Effector memory CD8-positive, alpha-beta T cell (primary cell): ENCODE data around the gene MICAL3.
"Not testable (repeated sequence)": the region's sequence is repeated elsewhere in the genome, so short reads cannot be mapped to it uniquely, and the experiment has no call there.

Experiments
- ATAC-seq: fragments of 150-1000 bp; cut with Tn5 transposase; replicated peaks from 2 replicates; pipeline ENCODE4 v1.10.0; 2021; ENCODE audit warnings: mild to moderate bottlenecking, moderate library complexity
- DNase-seq, 3 experiments: peaks; one replicate each; pipeline ENCODE4 v3.0.0; 2021
- H3K27ac Mint-ChIP-seq, 2 donors: one replicate each; pipeline ENCODE4 v1.8.0; 2022; ENCODE audit warnings: mild to moderate bottlenecking in 2 of 2, mixed read lengths in 2 of 2, moderate library complexity in 2 of 2
- H3K27me3 Mint-ChIP-seq, 2 donors: one replicate each; pipeline ENCODE4 v1.8.0; 2022; ENCODE audit warnings: mixed read lengths in 2 of 2
- H3K36me3 Mint-ChIP-seq: one replicate; pipeline ENCODE4 v1.8.0; 2022; ENCODE audit warnings: mild to moderate bottlenecking, moderate library complexity, mixed read lengths; ENCODE audit not compliant: insufficient read depth
- H3K4me1 Mint-ChIP-seq, 2 donors: one replicate each; pipeline ENCODE4 v1.8.0; 2022; ENCODE audit warnings: low read depth in 2 of 2, mixed read lengths in 2 of 2
- H3K4me3 Mint-ChIP-seq, 2 donors: one replicate each; pipeline ENCODE4 v1.8.0; 2022; ENCODE audit warnings: mild to moderate bottlenecking in 2 of 2, mixed read lengths in 2 of 2, moderate library complexity in 2 of 2
- H3K9me3 Mint-ChIP-seq, 2 donors: one replicate each; pipeline ENCODE4 v1.8.0; 2022; ENCODE audit warnings: mixed read lengths in 2 of 2

MICAL3 gene

DNA sequence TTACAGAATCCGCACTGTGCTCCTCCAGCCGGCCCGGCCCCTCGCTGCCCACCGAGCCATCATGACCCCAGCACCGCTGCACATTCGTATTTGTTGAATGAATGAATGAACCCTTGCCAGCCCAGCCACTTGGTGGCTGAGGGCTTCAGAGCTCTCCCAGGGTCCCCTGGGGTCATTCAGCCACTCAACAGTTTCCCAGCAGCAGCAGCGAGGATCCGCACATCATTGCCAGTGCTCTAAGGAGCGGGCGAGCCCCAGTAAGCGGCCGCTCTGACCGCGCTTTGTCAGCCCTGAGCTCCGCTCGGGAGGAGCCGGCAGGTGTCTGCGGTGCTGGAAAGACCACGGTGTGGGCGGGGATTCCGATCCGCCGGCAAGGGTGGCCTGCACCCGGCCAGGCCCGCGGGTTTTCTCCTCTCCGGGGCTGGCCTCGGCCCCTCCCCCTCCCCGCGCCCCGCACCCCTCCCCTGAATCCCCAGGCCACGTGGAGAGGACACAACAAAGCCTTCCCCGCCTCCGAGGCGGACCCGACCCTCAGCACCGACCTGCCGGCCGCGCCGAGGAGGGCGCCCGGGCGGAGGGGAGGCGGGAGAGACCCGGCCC lies 250.7 kb downstream of the MICAL3 start:
- peak overlapping the region; percentile 91 to 93 for H3K27ac Mint-ChIP-seq
- H3K4me1 Mint-ChIP-seq = peaks cover 50 to 63% of the 10 kb centered on the region in 2 donors
- DNase-seq (peak; percentile 63 to 76 (median 66)), ATAC-seq (peak; percentile 69)
- no peaks in the 10 kb centered on the region for H3K27me3 Mint-ChIP-seq
- no peaks in the 10 kb centered on the region for H3K9me3 Mint-ChIP-seq
- peak overlapping the region; percentile 85 to 92 for H3K4me3 Mint-ChIP-seq
- peaks cover 45% of the 10 kb centered on the region for H3K36me3 Mint-ChIP-seq

DNA sequence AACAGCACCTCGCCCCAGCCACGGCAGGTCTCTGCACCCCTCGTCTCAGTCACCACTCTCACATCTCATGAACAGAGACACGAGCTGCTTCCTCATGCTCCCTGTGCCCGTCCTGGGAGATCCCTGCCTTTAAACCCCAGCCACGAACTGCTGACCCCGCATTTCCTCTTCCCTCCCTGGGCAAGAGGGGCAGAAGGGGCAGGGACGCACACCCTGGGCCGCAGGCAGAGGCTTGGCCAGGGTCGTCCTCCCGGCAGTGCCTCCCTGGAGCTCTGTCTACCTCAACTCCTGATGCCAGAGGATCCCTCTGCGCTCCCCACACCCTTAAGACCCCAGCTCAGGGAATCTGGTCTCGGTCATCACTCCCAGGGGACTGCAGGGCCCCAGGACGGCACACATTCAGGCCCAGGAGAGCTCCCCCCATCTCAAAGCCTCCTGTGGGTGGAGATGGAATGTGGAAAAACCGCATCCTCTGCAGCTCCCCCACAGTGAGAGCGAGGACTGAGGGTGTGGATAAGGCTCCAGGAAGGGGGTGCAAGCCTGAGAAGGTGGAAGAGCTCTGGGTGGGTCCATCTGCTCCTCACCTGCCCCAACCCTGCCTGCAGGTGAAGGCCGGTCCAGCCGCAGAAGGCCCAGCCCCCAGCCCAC lies 251.3 kb downstream of the MICAL3 start:
- no peaks in the 10 kb centered on the region for H3K27me3 Mint-ChIP-seq

DNA sequence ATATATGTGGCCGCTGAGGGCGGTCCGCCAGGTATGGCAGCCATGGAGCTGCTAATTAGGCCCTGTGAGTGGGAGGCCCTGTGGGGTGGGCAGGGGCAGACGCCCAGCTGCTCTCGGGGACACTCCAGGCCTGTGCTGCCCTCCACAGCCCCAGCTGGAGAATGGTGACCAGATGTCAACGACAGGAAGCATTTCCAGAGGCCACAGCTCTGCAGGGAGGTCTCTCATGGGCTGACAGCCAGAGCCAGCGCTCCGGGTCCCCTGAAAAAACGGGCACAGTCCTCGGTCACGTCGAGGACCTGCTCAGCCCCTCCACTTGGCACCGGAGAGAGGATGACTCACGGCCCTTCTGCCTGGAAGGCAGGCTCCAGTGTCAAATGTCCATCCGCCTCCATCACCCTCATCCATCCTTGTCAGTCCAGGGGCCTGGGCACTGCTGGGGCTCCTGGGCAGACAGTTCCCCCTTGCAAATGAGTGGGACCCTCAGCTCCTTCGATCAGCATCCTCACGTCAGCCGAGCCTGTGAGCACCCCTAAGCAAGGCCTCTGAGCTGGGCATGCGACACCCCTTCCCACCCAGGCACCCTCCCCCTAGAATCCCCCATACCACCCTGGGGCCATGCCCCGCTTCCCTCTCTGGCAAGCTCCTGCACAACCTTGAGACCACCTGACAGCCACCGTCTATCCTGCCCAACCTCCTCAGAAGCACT lies 252.0 kb downstream of the MICAL3 start:
- no peaks in the 10 kb centered on the region for H3K27me3 Mint-ChIP-seq
- peak overlapping the region; percentile 91 to 93 for H3K27ac Mint-ChIP-seq
- DNase-seq = no peak
- peaks cover 36% of the 10 kb centered on the region for H3K36me3 Mint-ChIP-seq
- H3K4me1 Mint-ChIP-seq = peaks cover 47 to 59% of the 10 kb centered on the region in 2 donors
- no peaks in the 10 kb centered on the region for H3K9me3 Mint-ChIP-seq
- no peak for ATAC-seq
- peak overlapping the region; percentile 85 to 92 for H3K4me3 Mint-ChIP-seq

More for the DNA sequence above, 251.3 kb downstream of the MICAL3 start:
- H3K4me1 Mint-ChIP-seq = peaks cover 46 to 57% of the 10 kb centered on the region in 2 donors
- peak overlapping the region; percentile 85 to 92 for H3K4me3 Mint-ChIP-seq
- DNase-seq = no peak
- peaks cover 39% of the 10 kb centered on the region for H3K36me3 Mint-ChIP-seq
- no peaks in the 10 kb centered on the region for H3K9me3 Mint-ChIP-seq
- ATAC-seq = no peak
- peak overlapping the region; percentile 91 to 93 for H3K27ac Mint-ChIP-seq

DNA sequence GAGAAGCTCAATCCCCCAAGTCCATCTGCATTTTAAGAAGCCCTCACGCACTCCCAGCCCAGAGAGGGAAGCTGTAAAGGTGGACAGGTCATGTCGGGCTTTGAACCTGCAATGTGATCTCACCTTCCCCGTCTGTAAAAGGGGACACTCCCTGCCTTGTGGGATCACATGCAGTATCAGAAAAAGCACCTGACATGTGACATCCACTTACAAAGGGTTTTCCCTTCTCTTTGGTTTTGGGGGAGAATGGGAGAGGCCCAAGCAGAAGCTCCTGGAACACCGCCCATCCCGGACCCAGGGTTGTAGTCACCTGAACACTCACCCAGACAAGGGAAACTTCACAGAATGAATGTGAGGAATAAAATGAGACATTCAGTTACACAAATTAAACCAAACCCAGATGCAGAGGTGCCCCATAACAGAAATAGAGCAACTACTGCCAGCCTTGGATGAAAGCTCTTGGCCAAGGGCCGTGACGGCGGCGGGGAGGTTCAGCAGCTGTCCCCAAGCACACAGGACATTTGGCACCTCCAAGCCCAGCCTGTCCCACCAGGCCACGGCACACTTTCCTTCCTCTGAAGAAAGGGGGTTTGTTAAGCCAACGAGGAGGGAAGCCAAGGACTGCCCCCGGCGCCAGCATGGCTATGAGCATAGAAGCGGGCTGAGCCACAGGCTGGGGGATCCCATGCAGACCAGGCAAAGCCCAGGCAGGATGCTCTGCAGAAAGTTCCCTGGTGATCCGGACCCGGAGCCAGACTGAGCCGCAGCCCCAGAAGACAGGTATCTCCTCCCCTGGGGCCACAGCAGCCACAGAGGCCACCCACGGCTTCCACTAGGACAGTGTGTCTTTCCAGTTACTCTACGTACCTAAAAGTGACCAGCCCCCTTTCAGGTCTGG lies 253.9 kb downstream of the MICAL3 start:
- Mint-ChIP-seq H3K27ac (peak overlapping the region; percentile 56 to 93), H3K4me3 (no peak overlapping the region)
- no peak for DNase-seq

DNA sequence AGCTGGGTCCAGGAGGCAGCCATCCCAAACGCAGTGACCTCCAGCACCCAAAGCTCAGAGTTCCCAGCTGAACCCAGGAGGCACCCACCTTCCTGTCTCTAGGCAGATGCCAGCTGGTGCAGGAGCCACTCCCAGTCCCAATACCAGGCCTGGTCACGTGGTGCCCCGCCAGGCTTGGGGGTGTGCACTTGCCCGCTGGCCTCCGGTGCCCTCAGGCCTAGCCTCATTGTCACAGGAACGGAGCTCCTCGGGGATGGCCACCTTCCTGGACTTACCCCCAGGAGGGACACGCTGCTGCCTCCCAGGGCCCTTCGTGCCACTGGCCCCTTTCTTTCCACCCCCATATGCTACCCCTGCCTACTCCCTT lies 254.7 kb downstream of the MICAL3 start:
- DNase-seq = no peak
- Mint-ChIP-seq H3K27me3 (no peaks in the 10 kb centered on the region), H3K9me3 (no peaks in the 10 kb centered on the region), H3K4me3 (no peak overlapping the region), H3K36me3 (peaks cover 20% of the 10 kb centered on the region), H3K4me1 (peaks cover 28 to 45% of the 10 kb centered on the region in 2 donors), H3K27ac (peak overlapping the region; percentile 56 to 93)
- no peak for ATAC-seq

More for the DNA sequence above, 253.9 kb downstream of the MICAL3 start:
- ATAC-seq = no peak
- peaks cover 22% of the 10 kb centered on the region for H3K36me3 Mint-ChIP-seq
- no peaks in the 10 kb centered on the region for H3K27me3 Mint-ChIP-seq
- no peaks in the 10 kb centered on the region for H3K9me3 Mint-ChIP-seq
- peaks cover 36 to 48% of the 10 kb centered on the region in 2 donors for H3K4me1 Mint-ChIP-seq

DNA sequence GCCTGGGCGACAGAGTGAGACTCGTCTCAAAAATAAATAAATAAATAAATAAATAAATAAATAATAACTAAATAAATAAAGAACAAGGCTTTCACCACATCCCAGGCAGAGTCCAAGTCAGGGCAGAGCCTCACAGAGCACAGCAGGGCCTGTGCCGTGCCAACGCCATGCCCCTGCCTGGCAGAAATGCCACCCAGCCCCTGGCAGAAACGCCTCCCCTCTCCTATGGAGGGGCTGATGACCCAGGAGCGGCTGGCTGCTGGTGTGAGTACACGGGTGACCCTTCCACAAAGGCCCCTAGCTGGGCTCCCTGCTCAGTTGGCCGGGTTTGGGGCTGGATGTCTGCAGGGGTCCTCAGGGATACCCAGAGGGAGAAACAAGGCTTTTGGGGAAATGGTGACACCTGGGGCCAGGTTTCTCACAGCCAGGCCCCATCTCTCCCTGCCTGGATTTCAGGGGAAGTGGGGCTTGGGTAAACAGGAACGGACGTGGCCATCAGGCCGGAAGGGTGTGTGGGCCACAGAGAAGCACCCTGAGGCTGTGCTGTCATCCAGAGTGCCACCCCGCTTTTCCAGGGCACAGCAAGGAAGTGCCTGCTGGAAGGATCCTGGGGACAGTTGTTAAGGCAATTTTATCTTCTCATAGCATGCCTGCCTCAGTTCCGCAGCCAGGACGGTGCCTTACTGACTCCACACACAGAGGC lies 255.2 kb downstream of the MICAL3 start:
- Mint-ChIP-seq H3K9me3 (no peaks in the 10 kb centered on the region), H3K36me3 (peaks cover 20% of the 10 kb centered on the region), H3K27ac (peak overlapping the region in 1 of 2 donors; percentile 93), H3K4me3 (no peak overlapping the region), H3K27me3 (no peaks in the 10 kb centered on the region), H3K4me1 (peaks cover 32 to 49% of the 10 kb centered on the region in 2 donors)
- DNase-seq (no peak), ATAC-seq (no peak)

DNA sequence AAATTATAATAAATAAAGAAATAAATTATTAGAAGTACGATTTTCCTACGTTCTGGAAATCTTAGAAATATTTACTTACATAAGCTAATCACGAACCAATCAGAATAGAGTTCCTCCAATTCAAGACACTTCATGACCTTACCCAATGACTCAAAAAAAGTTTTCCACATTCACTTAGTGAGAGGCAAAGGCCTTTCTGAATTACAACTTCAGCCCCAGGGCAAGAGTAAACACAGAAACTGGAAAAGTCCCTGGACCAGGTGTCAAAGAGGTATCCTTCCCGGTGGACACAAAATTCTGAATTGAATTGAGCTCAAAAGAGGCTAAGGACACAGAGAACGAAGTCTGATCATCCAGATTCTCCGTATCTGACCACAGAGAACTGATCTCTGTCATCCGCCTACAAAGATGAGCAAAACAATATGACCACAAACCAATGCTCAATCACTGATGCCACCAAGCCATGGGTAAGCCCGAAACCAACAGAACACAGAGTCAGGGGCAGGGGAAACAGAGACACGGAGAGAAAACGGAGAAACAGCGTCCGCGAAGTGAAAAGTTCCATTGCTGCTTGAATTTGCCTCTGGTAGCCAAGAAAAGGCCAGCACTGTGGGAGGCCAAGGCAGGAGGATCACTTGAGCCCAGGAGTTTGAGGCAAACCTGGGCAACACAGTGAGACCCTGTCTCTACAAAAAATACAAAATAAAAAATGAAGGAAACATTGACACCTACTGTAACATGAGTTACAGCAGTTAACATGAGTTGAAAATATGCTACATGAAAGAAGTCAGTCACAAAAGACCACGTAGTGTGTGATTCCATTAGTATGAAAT lies 256.9 kb downstream of the MICAL3 start:
- Mint-ChIP-seq H3K27ac (peak overlapping the region; percentile 72 to 94), H3K27me3 (no peaks in the 10 kb centered on the region), H3K4me3 (peak overlapping the region; percentile 71 to 78), H3K9me3 (no peaks in the 10 kb centered on the region), H3K36me3 (peaks cover 11% of the 10 kb centered on the region), H3K4me1 (peaks cover 22 to 41% of the 10 kb centered on the region in 2 donors)
- DNase-seq (peak in 1 of 3 experiments; percentile 49), ATAC-seq (peak; percentile 93)

DNA sequence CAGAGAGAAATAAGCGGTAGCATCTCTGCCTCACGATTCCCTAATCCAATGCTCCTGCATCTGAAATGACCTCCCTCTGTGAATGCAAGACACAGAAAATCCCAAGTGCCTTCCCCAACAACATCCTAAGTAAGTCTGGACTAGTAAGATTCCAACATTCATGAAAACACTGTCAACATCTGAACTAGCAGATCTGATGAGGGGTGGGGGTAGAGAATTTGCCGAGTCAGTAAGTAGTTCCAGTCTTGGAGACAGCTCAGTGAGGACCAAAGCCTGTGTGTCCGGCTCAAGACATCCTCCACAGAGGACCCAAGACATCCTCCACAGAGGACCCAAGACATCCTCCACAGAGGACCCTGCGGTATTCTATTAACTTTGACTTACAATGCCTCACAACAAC lies 259.5 kb downstream of the MICAL3 start:
- H3K36me3 Mint-ChIP-seq, H3K9me3 Mint-ChIP-seq, H3K27me3 Mint-ChIP-seq, DNase-seq, H3K4me3 Mint-ChIP-seq, ATAC-seq: not testable (repeated sequence)
- Mint-ChIP-seq H3K4me1 (peaks cover 30 to 32% of the 10 kb centered on the region in 2 donors), H3K27ac (peak overlapping the region; percentile 15 to 50)

DNA sequence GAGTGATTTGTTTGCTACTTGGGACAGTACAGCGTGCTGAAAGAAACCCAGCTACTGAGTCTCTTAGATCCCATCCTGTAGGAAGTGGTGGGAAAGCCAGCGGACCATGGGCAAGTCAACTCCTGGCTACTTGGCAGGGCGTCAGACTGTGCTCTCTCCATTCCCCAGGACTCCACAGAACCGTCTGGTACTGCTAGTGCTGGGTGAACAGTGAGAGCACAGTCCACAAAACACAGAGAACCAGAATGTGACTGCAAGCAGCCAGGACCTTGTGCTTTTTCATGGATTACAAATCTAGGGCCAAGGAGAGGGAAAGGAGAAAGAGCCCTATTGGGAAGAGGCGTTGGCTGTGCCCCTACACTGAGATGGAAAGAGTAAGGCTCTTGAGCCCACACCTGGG lies 260.3 kb downstream of the MICAL3 start:
- ATAC-seq (no peak), DNase-seq (no peak)
- peak overlapping the region; percentile 50 to 78 for H3K27ac Mint-ChIP-seq
- peaks cover 28 to 29% of the 10 kb centered on the region in 2 donors for H3K4me1 Mint-ChIP-seq
- H3K27me3 Mint-ChIP-seq = no peaks in the 10 kb centered on the region
- H3K36me3 Mint-ChIP-seq = peaks cover 7% of the 10 kb centered on the region
- H3K4me3 Mint-ChIP-seq = no peak overlapping the region
- H3K9me3 Mint-ChIP-seq = no peaks in the 10 kb centered on the region

DNA sequence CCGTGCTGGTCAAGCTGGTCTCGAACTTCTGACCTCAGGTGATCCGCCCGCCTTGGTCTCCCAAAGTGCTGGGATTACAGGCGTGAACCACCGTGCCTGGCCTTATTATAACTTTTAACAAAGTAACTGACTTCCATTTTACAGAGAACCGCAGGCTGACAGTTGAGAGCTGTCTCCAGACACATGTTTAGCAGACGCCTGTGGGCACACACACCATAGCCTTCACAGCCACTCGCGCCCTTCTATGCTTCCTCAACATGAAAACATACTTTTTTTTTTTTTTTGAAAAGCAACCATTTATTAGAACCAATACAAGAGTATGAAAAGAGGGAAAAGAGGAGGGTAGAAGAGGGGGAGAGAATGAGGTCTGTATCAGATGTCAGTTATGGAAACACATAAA lies 260.9 kb downstream of the MICAL3 start:
- Mint-ChIP-seq H3K27ac (peak overlapping the region in 1 of 2 donors; percentile 46), H3K4me1 (peaks cover 31 to 33% of the 10 kb centered on the region in 2 donors)
- not testable (repeated sequence) for H3K4me3 Mint-ChIP-seq, ATAC-seq, H3K36me3 Mint-ChIP-seq, DNase-seq, H3K9me3 Mint-ChIP-seq, H3K27me3 Mint-ChIP-seq

DNA sequence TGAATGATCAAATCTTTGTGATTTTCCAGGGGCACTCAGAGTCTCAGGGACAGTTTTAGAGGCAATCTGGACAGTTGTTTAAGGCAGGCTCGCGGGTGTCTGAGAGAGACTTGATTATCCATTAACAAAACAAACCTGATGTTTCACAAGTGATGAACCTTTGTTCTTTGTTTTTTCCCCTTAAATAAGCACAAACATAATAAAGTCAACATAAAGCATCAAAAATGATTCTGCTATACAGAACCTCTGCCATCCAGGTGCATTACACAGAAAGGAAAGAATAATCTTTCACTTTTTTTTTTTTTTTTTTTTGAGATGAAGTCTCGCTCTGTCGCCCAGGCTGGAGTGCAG lies 263.2 kb downstream of the MICAL3 start:
- H3K4me1 Mint-ChIP-seq = peaks cover 22 to 29% of the 10 kb centered on the region in 2 donors
- peak overlapping the region in 1 of 2 donors; percentile 19 for H3K27ac Mint-ChIP-seq
- H3K27me3 Mint-ChIP-seq = no peaks in the 10 kb centered on the region
- peaks cover 2% of the 10 kb centered on the region for H3K36me3 Mint-ChIP-seq
- no peak for DNase-seq
- H3K4me3 Mint-ChIP-seq = no peak overlapping the region
- no peaks in the 10 kb centered on the region for H3K9me3 Mint-ChIP-seq
- no peak for ATAC-seq
